ENCODE results near the gene PIGZ.

The PIGZ gene

GRCh38 chr3:196968233-196969133 lies at the start of gene PIGZ:
PIGZ (minus strand) TSS chr3:196968833; CDS start chr3:196952031, 16,802 bp downstream.
- peak; percentile 42 for DNase-seq (ENCODE audit: low spot score)

- DNase-seq (ENCODE audit: low spot score) = no peak
Observed at GRCh38 chr3:197017003-197017402, 48.4 kb upstream of the PIGZ start.

GRCh38 chr3:197015790-197016736 lies 47.4 kb upstream of the PIGZ start:
- no peak for DNase-seq (ENCODE audit: low spot score)

- no peak for DNase-seq (ENCODE audit: low spot score)
Observed at GRCh38 chr3:197014942-197015575, 46.4 kb upstream of the PIGZ start.

GRCh38 chr3:197014024-197014423 lies 45.4 kb upstream of the PIGZ start:
- DNase-seq (ENCODE audit: low spot score) = no peak

- DNase-seq (ENCODE audit: low spot score) = no peak
Observed at GRCh38 chr3:197012540-197012883, 43.9 kb upstream of the PIGZ start.

GRCh38 chr3:197011780-197012539 lies 43.3 kb upstream of the PIGZ start:
- no peak for DNase-seq (ENCODE audit: low spot score)

- DNase-seq (ENCODE audit: low spot score) = no peak
Observed at GRCh38 chr3:197010556-197011351, 42.1 kb upstream of the PIGZ start.

- no peak for DNase-seq (ENCODE audit: low spot score)
Observed at GRCh38 chr3:197009532-197010019, 40.9 kb upstream of the PIGZ start.

GRCh38 chr3:197008436-197009209 lies 40.0 kb upstream of the PIGZ start:
- DNase-seq (ENCODE audit: low spot score) = no peak

GRCh38 chr3:197007953-197008352 lies 39.3 kb upstream of the PIGZ start:
- no peak for DNase-seq (ENCODE audit: low spot score)

- no peak for DNase-seq (ENCODE audit: low spot score)
Observed at GRCh38 chr3:197007296-197007940, 38.8 kb upstream of the PIGZ start.

GRCh38 chr3:197006860-197007259 lies 38.2 kb upstream of the PIGZ start:
- no peak for DNase-seq (ENCODE audit: low spot score)

- DNase-seq (ENCODE audit: low spot score) = no peak
Observed at GRCh38 chr3:197006446-197006845, 37.8 kb upstream of the PIGZ start.

- DNase-seq (ENCODE audit: low spot score) = peak; percentile 42
Observed at GRCh38 chr3:197003461-197004385, 35.1 kb upstream of the PIGZ start.

- peak; percentile 80 for DNase-seq (ENCODE audit: low spot score)
Observed at GRCh38 chr3:197002701-197003454, 34.2 kb upstream of the PIGZ start.

- no peak for DNase-seq (ENCODE audit: low spot score)
Observed at GRCh38 chr3:197001972-197002700, 33.5 kb upstream of the PIGZ start.

Measured in RKO (cell line).